CD14-positive monocyte (primary cell): Measurements from ENCODE around the gene GHRH. TPM values are rescaled to one million over a fixed set of nuclear protein-coding genes. Genes with fewer than 3 reads are reported as not detected.

Experiments used
- DNase-seq, 3 donors: peaks; one replicate each; pipeline ENCODE4 v3.0.0-alpha.2; 2011 to 2022
- H2AFZ ChIP-seq: 2 replicates; pipeline ENCODE4 v1.6.0; 2012; ENCODE audit warnings: mild to moderate bottlenecking, low read depth, low read length, inconsistent platforms; ENCODE audit not compliant: insufficient read depth, poor library complexity, severe bottlenecking
- H3K27ac ChIP-seq, 2 donors: 1 replicate in 1 of 2; 2 replicates in 1 of 2; pipeline ENCODE4 v1.5.1; 2012 to 2013; ENCODE audit warnings: low read length in 2 of 2, control low read depth in 1 of 2, inconsistent platforms in 1 of 2, low read depth in 1 of 2, mild to moderate bottlenecking in 1 of 2
- H3K27me3 ChIP-seq, 2 donors: one replicate each; pipeline versions ENCODE4 v1.6.0 to v1.6.1; 2011 to 2013; ENCODE audit warnings: low read length in 2 of 2; ENCODE audit not compliant: control insufficient read depth in 2 of 2, insufficient read depth in 2 of 2
- H3K36me3 ChIP-seq, 2 donors: replicated peaks in 1 of 2; 1 replicate in 1 of 2; 2 replicates in 1 of 2; pipeline versions ENCODE4 v1.5.1 to v1.6.1; 2012 to 2013; ENCODE audit warnings: low read length in 2 of 2, control low read depth in 1 of 2, inconsistent platforms in 1 of 2, mild to moderate bottlenecking in 1 of 2; ENCODE audit not compliant: insufficient read depth in 2 of 2, control insufficient read depth in 1 of 2
- H3K4me1 ChIP-seq, 2 donors: 1 replicate in 1 of 2; 2 replicates in 1 of 2; pipeline versions ENCODE4 v1.5.1 to v1.6.1; 2012 to 2013; ENCODE audit warnings: low read length in 2 of 2, control low read depth in 1 of 2, inconsistent platforms in 1 of 2, mild to moderate bottlenecking in 1 of 2, moderate library complexity in 1 of 2; ENCODE audit not compliant: insufficient read depth in 2 of 2, control insufficient read depth in 1 of 2
- H3K4me2 ChIP-seq: replicated peaks from 2 replicates; pipeline ENCODE3; 2012; ENCODE audit warnings: low read length, moderate library complexity, mild to moderate bottlenecking; ENCODE audit not compliant: poor library complexity, severe bottlenecking; ENCODE audit errors: extremely low read depth
- H3K4me3 ChIP-seq, 3 experiments: fragments of 200-600 bp in 1 of 3; sonication (generic) in 1 of 3; replicated peaks in 1 of 3; 1 replicate in 2 of 3; 2 replicates in 1 of 3; pipeline ENCODE4 v1.5.1; 2011 to 2013; ENCODE audit warnings: low read length in 3 of 3, mild to moderate bottlenecking in 3 of 3, control low read depth in 2 of 3, low read depth in 2 of 3, inconsistent platforms in 1 of 3, moderate library complexity in 1 of 3
- H3K79me2 ChIP-seq: 2 replicates; pipeline ENCODE4 v1.6.0; 2012; ENCODE audit warnings: mild to moderate bottlenecking, control low read depth, inconsistent platforms, low read length, moderate library complexity; ENCODE audit not compliant: insufficient read depth
- H3K9ac ChIP-seq: 2 replicates; pipeline ENCODE4 v1.6.0; 2017; ENCODE audit warnings: low read length, mild to moderate bottlenecking; ENCODE audit not compliant: insufficient read depth, poor library complexity, severe bottlenecking
- H3K9me3 ChIP-seq, 2 donors: replicated peaks in 1 of 2; 1 replicate in 1 of 2; 2 replicates in 1 of 2; pipeline versions ENCODE4 v1.5.1 to v1.6.1; 2012 to 2013; ENCODE audit warnings: low read length in 2 of 2, control low read depth in 1 of 2; ENCODE audit not compliant: control insufficient read depth in 1 of 2, insufficient read depth in 1 of 2
- H4K20me1 ChIP-seq: 2 replicates; pipeline ENCODE4 v1.6.0; 2012; ENCODE audit warnings: mild to moderate bottlenecking, low read length, control low read depth, moderate library complexity; ENCODE audit not compliant: insufficient read depth
- H3K27ac Mint-ChIP-seq, 7 donors: one replicate each; pipeline ENCODE4 v1.8.0; 2020; ENCODE audit warnings: mild to moderate bottlenecking in 7 of 7, mixed read lengths in 7 of 7, moderate library complexity in 6 of 7, inconsistent platforms in 2 of 7
- H3K27me3 Mint-ChIP-seq, 3 donors: one replicate each; pipeline ENCODE4 v1.8.0; 2021 to 2022; ENCODE audit warnings: low read depth in 3 of 3, mild to moderate bottlenecking in 3 of 3, mixed read lengths in 3 of 3, moderate library complexity in 3 of 3, inconsistent platforms in 1 of 3
- H3K36me3 Mint-ChIP-seq, 2 donors: one replicate each; pipeline ENCODE4 v1.8.0; 2020; ENCODE audit warnings: mixed read lengths in 2 of 2, inconsistent platforms in 1 of 2, mild to moderate bottlenecking in 1 of 2
- H3K4me1 Mint-ChIP-seq: one replicate; pipeline ENCODE4 v1.8.0; 2020; ENCODE audit warnings: mild to moderate bottlenecking, mixed read lengths
- H3K4me3 Mint-ChIP-seq, 2 donors: one replicate each; pipeline ENCODE4 v1.8.0; 2020; ENCODE audit warnings: mild to moderate bottlenecking in 2 of 2, mixed read lengths in 2 of 2, moderate library complexity in 1 of 2
- H3K9me3 Mint-ChIP-seq, 7 donors: one replicate each; pipeline ENCODE4 v1.8.0; 2020 to 2022; ENCODE audit warnings: mixed read lengths in 7 of 7, mild to moderate bottlenecking in 6 of 7, moderate library complexity in 6 of 7, inconsistent platforms in 2 of 7
- WGBS: methylation state at CpG from one replicate; pipeline ENCODE4 v1.1.5; 2013; ENCODE audit warnings: missing lambda C conversion rate; ENCODE audit not compliant: insufficient coverage; 5-methylcytosine and 5-hydroxymethylcytosine counted together
- intact Hi-C, 2 donors: fragments of 100-400 bp; cut with micrococcal nuclease; formaldehyde crosslinking; loops; one replicate each; pipeline versions ENCODE4 v1.15.0 to v1.15.1; 2023
- polyA plus RNA-seq, 3 donors: library from polyadenylated mRNA; depleted of rRNA in 1 of 3; unstranded in 2 of 3; stranded (reverse) in 1 of 3; fragments of 300-500 nt in 2 of 3; fragments of >200 nt in 1 of 3; fragmentation: Illumina TruSeq in 2 of 3; gene quantifications; 1 replicate in 2 of 3; 2 replicates in 1 of 3; pipeline ENCODE4 v1.2.3, GENCODE V29; 2012 to 2021
- TF ChIP-seq, protein P1 (sequence below): fragments of 200-600 bp; IDR thresholded peaks from one replicate; pipeline ENCODE4 v1.8.0; 2022; ENCODE audit warnings: antibody characterized with exemption, mild to moderate bottlenecking

Gene GHRH
- polyA plus RNA-seq, 3 donors: not detected

DNA sequence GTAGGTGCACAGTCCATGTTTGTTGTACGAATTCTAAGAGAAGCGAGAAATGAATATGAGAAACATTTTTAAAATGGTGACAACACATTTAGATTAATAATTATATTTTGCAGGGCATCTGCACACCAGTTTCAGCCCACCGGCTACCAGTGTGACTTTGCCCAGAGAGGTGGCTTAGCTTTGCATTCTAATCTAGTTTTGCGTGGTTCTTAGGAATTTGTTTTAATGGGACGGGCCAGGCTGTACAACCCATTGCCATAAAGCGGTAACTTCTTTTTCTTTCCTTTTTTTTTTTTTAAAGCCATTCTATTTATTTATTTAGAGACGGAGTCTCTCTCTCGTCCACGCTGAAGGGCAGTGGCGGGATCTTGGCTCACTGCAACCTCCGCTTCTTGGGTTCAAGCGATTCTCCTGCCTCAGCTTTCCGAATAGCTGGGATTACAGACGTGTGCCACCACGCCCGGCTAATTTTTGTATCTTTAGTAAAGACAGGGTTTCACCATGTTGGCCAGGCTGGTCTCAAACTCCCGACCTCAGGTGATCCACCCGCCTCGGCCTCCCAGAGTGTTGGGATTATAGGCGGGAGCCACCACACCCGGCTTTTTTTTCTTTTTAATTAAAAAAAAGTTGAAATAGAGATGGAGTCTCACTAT lies 28.7 kb upstream of the GHRH start:
- intact Hi-C loops: loop anchor here in 1 of 2 donors (5.0 kb wide), 1 partner anchor 92 kb away; no protein-coding TSS in a partner anchor
- H3K36me3 Mint-ChIP-seq: peaks cover 25 to 27% of the 10 kb centered on the region in 2 donors
- peak overlapping the region; percentile 77 to 86 for H3K4me3 Mint-ChIP-seq
- Histone ChIP-seq H2AFZ (peak overlapping the region; percentile 56), H3K4me3 (peak overlapping the region; percentile 84 to 91 (median 89)), H3K4me1 (peaks cover 57 to 71% of the 10 kb centered on the region in 2 donors), H3K27me3 (no peaks in the 10 kb centered on the region), H3K4me2 (peak overlapping the region; percentile 84), H3K9ac (peak overlapping the region; percentile 98), H3K9me3 (no peaks in the 10 kb centered on the region), H3K36me3 (peaks cover 5 to 18% of the 10 kb centered on the region in 2 donors), H3K79me2 (peaks cover 50% of the 10 kb centered on the region), H3K27ac (peak overlapping the region; percentile 95 to 99), H4K20me1 (no peaks in the 10 kb centered on the region)
- peaks cover 71% of the 10 kb centered on the region for H3K4me1 Mint-ChIP-seq
- TF ChIP-seq, protein P1, sequence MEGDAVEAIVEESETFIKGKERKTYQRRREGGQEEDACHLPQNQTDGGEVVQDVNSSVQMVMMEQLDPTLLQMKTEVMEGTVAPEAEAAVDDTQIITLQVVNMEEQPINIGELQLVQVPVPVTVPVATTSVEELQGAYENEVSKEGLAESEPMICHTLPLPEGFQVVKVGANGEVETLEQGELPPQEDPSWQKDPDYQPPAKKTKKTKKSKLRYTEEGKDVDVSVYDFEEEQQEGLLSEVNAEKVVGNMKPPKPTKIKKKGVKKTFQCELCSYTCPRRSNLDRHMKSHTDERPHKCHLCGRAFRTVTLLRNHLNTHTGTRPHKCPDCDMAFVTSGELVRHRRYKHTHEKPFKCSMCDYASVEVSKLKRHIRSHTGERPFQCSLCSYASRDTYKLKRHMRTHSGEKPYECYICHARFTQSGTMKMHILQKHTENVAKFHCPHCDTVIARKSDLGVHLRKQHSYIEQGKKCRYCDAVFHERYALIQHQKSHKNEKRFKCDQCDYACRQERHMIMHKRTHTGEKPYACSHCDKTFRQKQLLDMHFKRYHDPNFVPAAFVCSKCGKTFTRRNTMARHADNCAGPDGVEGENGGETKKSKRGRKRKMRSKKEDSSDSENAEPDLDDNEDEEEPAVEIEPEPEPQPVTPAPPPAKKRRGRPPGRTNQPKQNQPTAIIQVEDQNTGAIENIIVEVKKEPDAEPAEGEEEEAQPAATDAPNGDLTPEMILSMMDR: no peak
- no peak for DNase-seq
- peaks cover 0 to 5% (median 5%) of the 10 kb centered on the region in 7 donors for H3K9me3 Mint-ChIP-seq
- peaks cover 0 to 7% (median 3%) of the 10 kb centered on the region in 3 donors for H3K27me3 Mint-ChIP-seq
- 68% methylated on average over 3 of the region's 21 CpGs for WGBS
- peak overlapping the region; percentile 96 to 98 (median 97) for H3K27ac Mint-ChIP-seq

DNA sequence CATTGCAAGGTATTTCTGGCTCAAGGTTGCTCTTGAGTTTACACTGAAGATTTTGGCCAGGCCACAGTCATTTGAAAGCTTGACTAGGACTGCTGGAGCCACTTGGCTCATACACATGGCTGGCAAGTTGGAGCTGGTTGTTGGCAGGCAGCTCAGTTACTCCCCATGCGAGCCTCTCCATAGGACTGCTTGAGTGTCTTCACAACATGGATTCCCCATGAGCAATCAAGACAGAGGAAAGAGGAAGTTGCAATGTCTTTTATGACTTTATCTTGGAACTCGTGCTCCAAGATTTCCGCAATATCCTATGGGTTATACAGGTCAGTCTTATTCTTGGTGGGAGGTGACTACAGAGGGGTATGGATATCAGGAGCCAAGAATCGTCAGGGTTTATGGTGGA lies 26.5 kb upstream of the GHRH start:
- intact Hi-C loops: loop anchor here (2.0 kb wide), 1 partner anchor 17 kb away; no protein-coding TSS in a partner anchor
- peak overlapping the region; percentile 96 to 98 (median 97) for H3K27ac Mint-ChIP-seq
- H3K9me3 ChIP-seq: no peaks in the 10 kb centered on the region

More for the DNA sequence above, 26.5 kb upstream of the GHRH start:
- Histone ChIP-seq H3K4me1 (peaks cover 35 to 49% of the 10 kb centered on the region in 2 donors), H2AFZ (no peak overlapping the region), H3K79me2 (peaks cover 37% of the 10 kb centered on the region), H3K9ac (no peak overlapping the region), H3K4me3 (no peak overlapping the region), H3K4me2 (no peak overlapping the region), H3K27ac (peak overlapping the region; percentile 30 to 99), H4K20me1 (no peaks in the 10 kb centered on the region), H3K27me3 (no peaks in the 10 kb centered on the region), H3K36me3 (peaks cover 5 to 17% of the 10 kb centered on the region in 2 donors)
- H3K4me3 Mint-ChIP-seq: no peak overlapping the region
- peaks cover 0 to 7% (median 3%) of the 10 kb centered on the region in 3 donors for H3K27me3 Mint-ChIP-seq
- WGBS: 67% methylated on average over 3 of the region's 4 CpGs
- peaks cover 49% of the 10 kb centered on the region for H3K4me1 Mint-ChIP-seq
- TF ChIP-seq, protein P1: no peak
- H3K9me3 Mint-ChIP-seq: peaks cover 0 to 5% (median 4%) of the 10 kb centered on the region in 7 donors
- DNase-seq: peak; percentile 76 to 92 (median 87)
- peaks cover 19 to 20% of the 10 kb centered on the region in 2 donors for H3K36me3 Mint-ChIP-seq
